ENCODE data around the gene TMEM35B. TPM values are rescaled to one million over a fixed set of nuclear protein-coding genes. Genes with fewer than 3 reads are reported as not detected.

Gene TMEM35B
- total and polyA plus RNA-seq, 11 donors: 4.0 to 19.9 (median 12.3) TPM

Other genes starting within 250 kb of the TMEM35B start
- gene GJB5, start 230.3 kb downstream of the TMEM35B start, total RNA-seq: not detected
- not detected for gene GJB5, start 230.3 kb downstream of the TMEM35B start, polyA plus RNA-seq
- not detected for gene GJB4, start 225.6 kb downstream of the TMEM35B start, total RNA-seq
- gene GJB4, start 225.6 kb downstream of the TMEM35B start, polyA plus RNA-seq: not detected
- not detected for gene GJB3, start 204.1 kb downstream of the TMEM35B start, total RNA-seq
- not detected for gene GJB3, start 204.1 kb downstream of the TMEM35B start, polyA plus RNA-seq
- 10 to 100 TPM; 14.2 to 78.0 (median 22.6) TPM for gene GJA4, start 192.3 kb downstream of the TMEM35B start, total RNA-seq
- 10 to 100 TPM; 23.0 to 36.9 TPM for gene GJA4, start 192.3 kb downstream of the TMEM35B start, polyA plus RNA-seq
- 10 to 100 TPM; 33.5 to 52.4 (median 37.8) TPM for gene SMIM12, start 125.6 kb downstream of the TMEM35B start, total RNA-seq
- gene SMIM12, start 125.6 kb downstream of the TMEM35B start, polyA plus RNA-seq: 10 to 100 TPM; 16.1 to 98.5 TPM
- gene DLGAP3, start 55.7 kb downstream of the TMEM35B start, total RNA-seq: under 1 TPM in 2 of 9 donors, not detected in 7; 0.07 to 0.51 TPM
- under 1 TPM in 1 of 2 donors, not detected in 1; 0.10 TPM for gene DLGAP3, start 55.7 kb downstream of the TMEM35B start, polyA plus RNA-seq
- 10 to 100 TPM in 7 of 9 donors, 1 to 10 TPM in 2; 6.1 to 19.7 (median 14.5) TPM for gene ZMYM6, start 46.6 kb upstream of the TMEM35B start, total RNA-seq
- 10 to 100 TPM in 1 of 2 donors, 1 to 10 TPM in 1; 9.1 to 11.3 TPM for gene ZMYM6, start 46.6 kb upstream of the TMEM35B start, polyA plus RNA-seq
- 1 to 10 TPM; 3.8 to 9.7 (median 7.4) TPM for gene ZMYM1, start 94.0 kb upstream of the TMEM35B start, total RNA-seq
- gene ZMYM1, start 94.0 kb upstream of the TMEM35B start, polyA plus RNA-seq: 1 to 10 TPM; 2.0 to 3.7 TPM
- gene SFPQ, start 207.8 kb upstream of the TMEM35B start, total RNA-seq: 100 to 1,000 TPM in 2 of 9 donors, 10 to 100 TPM in 7; 58.6 to 114 (median 76.4) TPM
- 100 to 1,000 TPM in 1 of 2 donors, 10 to 100 TPM in 1; 74.9 to 103 TPM for gene SFPQ, start 207.8 kb upstream of the TMEM35B start, polyA plus RNA-seq

All from heart left ventricle (tissue), 11 donors.